Colonic mucosa (tissue), 4 donors: Measurements from ENCODE around the gene SPEG. TPM values are rescaled to one million over a fixed set of nuclear protein-coding genes. Genes with fewer than 3 reads are reported as not detected.
"Not testable (repeated sequence)": the region's sequence is repeated elsewhere in the genome, so short reads cannot be mapped to it uniquely, and the experiment has no call there.

Experiments used
- DNase-seq: peaks from one replicate; pipeline ENCODE4 v3.0.0-alpha.2; 2020
- H3K27ac ChIP-seq: fragments of 200-600 bp; one replicate; pipeline ENCODE4 v1.8.0; 2021
- H3K27me3 ChIP-seq: fragments of 200-600 bp; one replicate; pipeline ENCODE4 v1.8.0; 2021
- H3K36me3 ChIP-seq: fragments of 200-600 bp; one replicate; pipeline ENCODE4 v1.8.0; 2021
- H3K4me1 ChIP-seq: fragments of 200-600 bp; one replicate; pipeline ENCODE4 v1.8.0; 2021; ENCODE audit warnings: mild to moderate bottlenecking
- H3K4me3 ChIP-seq: fragments of 200-600 bp; one replicate; pipeline ENCODE4 v1.8.0; 2021
- H3K9ac ChIP-seq, 2 donors: one replicate each; pipeline ENCODE4 v1.7.0; 2013; ENCODE audit warnings: control low read depth in 2 of 2, low read depth in 2 of 2, low read length in 2 of 2
- H3K9me3 ChIP-seq: fragments of 200-600 bp; one replicate; pipeline ENCODE4 v1.8.0; 2021
- CTCF ChIP-seq: fragments of 200-600 bp; IDR thresholded peaks from one replicate; pipeline ENCODE4 v1.8.0; 2022; ENCODE audit warnings: antibody characterized with exemption, mild to moderate bottlenecking
- intact Hi-C: fragments of 100-400 bp; cut with DNase I; formaldehyde crosslinking; loops from one replicate; pipeline ENCODE4 v1.14.1; 2022
- total RNA-seq, 2 donors: library from RNA; stranded (reverse); fragmentation: NEBNext Ultra II Directional in 1 of 2; extraction: Animal tissue kit (Norgen Biotek cat#: 25700) in 1 of 2; gene quantifications; one replicate each; pipeline ENCODE4 v1.2.1, GENCODE V29; 2021
- donor health status: healthy.
- donor health status: DM: no; HTN: no; CAD: no.
- donor health status: DM: no; HTN: no; CAD: no.

Gene SPEG
- total RNA-seq, 2 donors from 2014 or later: 6.2 to 19.3 TPM

- no peaks in the 10 kb centered on the region for H3K27me3 ChIP-seq
- no peaks in the 10 kb centered on the region for H3K36me3 ChIP-seq
- no peak for TF ChIP-seq CTCF
- no peak overlapping the region for H3K4me3 ChIP-seq
- no peak for DNase-seq
- H3K9me3 ChIP-seq: no peaks in the 10 kb centered on the region
- intact Hi-C loops: no loop called here
- no peak overlapping the region for H3K9ac ChIP-seq
- H3K27ac ChIP-seq: peak overlapping the region; percentile 32
- H3K4me1 ChIP-seq: no peaks in the 10 kb centered on the region
Measured at GRCh38 chr2:219406861-219407230, 27.8 kb upstream of the SPEG start.

GRCh38 chr2:219407343-219407742 is 27.3 kb upstream of the SPEG start:
- DNase-seq, intact Hi-C loops, H3K27ac ChIP-seq: not testable (repeated sequence)

GRCh38 chr2:219408204-219408603 is 26.4 kb upstream of the SPEG start:
- Histone ChIP-seq H3K9me3 (no peaks in the 10 kb centered on the region), H3K4me1 (no peaks in the 10 kb centered on the region), H3K9ac (no peak overlapping the region), H3K4me3 (no peak overlapping the region), H3K27me3 (no peaks in the 10 kb centered on the region), H3K36me3 (no peaks in the 10 kb centered on the region), H3K27ac (no peak overlapping the region)
- intact Hi-C loops: no loop called here
- no peak for DNase-seq
- TF ChIP-seq CTCF: no peak

More at GRCh38 chr2:219407343-219407742, 27.3 kb upstream of the SPEG start:
- H3K36me3 ChIP-seq, H3K4me3 ChIP-seq, H3K27me3 ChIP-seq, H3K9me3 ChIP-seq, H3K4me1 ChIP-seq, H3K9ac ChIP-seq: not testable (repeated sequence)

- intact Hi-C loops: no loop called here
- H3K4me1 ChIP-seq: no peaks in the 10 kb centered on the region
- H3K4me3 ChIP-seq: no peak overlapping the region
- no peak for TF ChIP-seq CTCF
- H3K27ac ChIP-seq: no peak overlapping the region
- H3K9ac ChIP-seq: no peak overlapping the region
- no peaks in the 10 kb centered on the region for H3K36me3 ChIP-seq
- no peaks in the 10 kb centered on the region for H3K9me3 ChIP-seq
- H3K27me3 ChIP-seq: no peaks in the 10 kb centered on the region
- DNase-seq: no peak
Measured at GRCh38 chr2:219408631-219409030, 26.0 kb upstream of the SPEG start.

- intact Hi-C loops: no loop called here
- DNase-seq: no peak
- no peak for TF ChIP-seq CTCF
Measured at GRCh38 chr2:219409619-219410018, 25.0 kb upstream of the SPEG start.

GRCh38 chr2:219410390-219410789 is 24.3 kb upstream of the SPEG start:
- Histone ChIP-seq H3K4me1 (no peaks in the 10 kb centered on the region), H3K4me3 (no peak overlapping the region), H3K9ac (no peak overlapping the region), H3K27ac (no peak overlapping the region), H3K36me3 (no peaks in the 10 kb centered on the region), H3K9me3 (no peaks in the 10 kb centered on the region), H3K27me3 (no peaks in the 10 kb centered on the region)
- no peak for TF ChIP-seq CTCF
- DNase-seq: no peak
- intact Hi-C loops: no loop called here

More at GRCh38 chr2:219409619-219410018, 25.0 kb upstream of the SPEG start:
- H3K27ac ChIP-seq: no peak overlapping the region
- no peak overlapping the region for H3K9ac ChIP-seq
- no peaks in the 10 kb centered on the region for H3K36me3 ChIP-seq
- H3K4me1 ChIP-seq: no peaks in the 10 kb centered on the region
- H3K27me3 ChIP-seq: no peaks in the 10 kb centered on the region
- no peaks in the 10 kb centered on the region for H3K9me3 ChIP-seq
- no peak overlapping the region for H3K4me3 ChIP-seq
